COLO668 (cell line): ENCODE measurements around the gene PICALM.
"Not testable (repeated sequence)": the region's sequence is repeated elsewhere in the genome, so short reads cannot be mapped to it uniquely, and the experiment has no call there.

Experiments used
- DNase-seq: peaks from one replicate; lab custom pipeline; 2025; ENCODE audit not compliant: unreplicated experiment; lab: John Stamatoyannopoulos, UW

Gene PICALM

DNA sequence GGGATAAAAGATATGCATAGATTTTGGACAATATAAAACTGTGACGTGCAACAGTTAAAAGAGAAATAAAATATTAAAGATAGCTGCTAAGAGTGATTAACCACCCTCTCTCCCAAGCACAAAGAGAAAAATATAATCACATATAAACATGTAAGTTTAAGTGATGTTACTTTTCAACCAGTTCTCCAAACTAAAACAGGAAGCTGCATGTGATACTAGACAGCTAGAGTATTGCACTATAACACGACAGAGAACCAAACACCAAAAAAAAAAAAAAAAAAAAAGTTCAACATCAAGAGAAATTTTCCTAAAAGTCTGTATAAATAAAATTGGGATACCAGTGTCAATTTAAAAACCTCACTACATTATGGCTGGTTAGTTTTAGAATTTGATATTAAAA is 79.1 kb downstream of the PICALM start:
- no peak for DNase-seq

DNA sequence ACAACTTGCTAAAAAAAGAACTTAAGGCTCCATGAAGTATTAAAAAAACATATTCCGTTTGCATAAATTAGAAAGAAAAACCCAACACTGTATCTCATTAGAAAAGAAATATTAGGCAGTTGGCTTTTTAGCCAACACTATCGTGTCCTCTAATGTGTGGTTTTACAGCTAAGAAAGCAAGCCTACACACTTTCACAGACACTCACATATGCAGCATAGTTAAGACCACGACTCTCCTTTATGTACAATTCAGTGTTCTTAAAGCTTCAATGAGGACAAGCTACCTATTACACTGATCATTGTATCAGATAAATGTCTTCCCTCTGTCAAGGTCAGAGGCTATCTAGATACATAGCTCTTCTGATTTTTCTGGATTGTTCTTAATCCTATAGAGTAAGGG is 80.1 kb downstream of the PICALM start:
- no peak for DNase-seq

DNA sequence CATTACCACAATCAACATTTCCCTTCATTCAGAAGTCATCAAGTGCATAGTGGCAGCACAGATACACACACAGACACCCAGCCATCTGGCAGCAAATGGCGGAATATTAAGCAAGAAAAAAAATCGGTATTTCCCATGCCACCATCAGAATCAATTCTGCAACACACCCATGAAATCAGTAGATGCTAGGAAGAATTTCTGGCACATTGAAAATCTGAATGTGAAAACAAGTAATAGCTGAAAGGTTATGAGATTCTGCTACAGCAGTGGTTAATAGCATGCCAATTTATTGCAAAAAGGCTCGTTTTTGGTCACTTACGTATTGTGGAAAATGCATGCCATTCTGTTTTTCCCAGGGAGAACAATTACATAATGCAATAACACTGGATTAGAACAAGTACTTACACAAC is 91.1 kb downstream of the PICALM start:
- no peak for DNase-seq

DNA sequence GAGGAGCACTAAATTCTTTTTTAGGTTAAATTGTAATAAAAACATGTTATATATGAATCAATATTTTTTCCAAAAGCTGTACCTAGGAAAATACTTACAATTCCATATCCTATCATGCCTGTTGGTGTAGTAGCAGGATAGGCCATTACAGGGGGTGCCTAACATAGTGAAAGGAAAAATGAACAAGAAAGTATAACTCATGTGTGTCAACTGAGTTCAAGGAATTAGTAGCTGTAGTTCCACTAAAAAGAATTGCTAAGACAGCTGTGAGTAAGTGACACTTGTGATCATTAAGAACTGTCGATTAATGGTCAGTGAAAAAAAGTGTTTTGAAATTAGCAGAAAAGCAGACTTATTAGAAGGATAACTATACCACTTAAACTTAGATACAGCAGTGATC is 92.4 kb downstream of the PICALM start:
- DNase-seq, result no peak

DNA sequence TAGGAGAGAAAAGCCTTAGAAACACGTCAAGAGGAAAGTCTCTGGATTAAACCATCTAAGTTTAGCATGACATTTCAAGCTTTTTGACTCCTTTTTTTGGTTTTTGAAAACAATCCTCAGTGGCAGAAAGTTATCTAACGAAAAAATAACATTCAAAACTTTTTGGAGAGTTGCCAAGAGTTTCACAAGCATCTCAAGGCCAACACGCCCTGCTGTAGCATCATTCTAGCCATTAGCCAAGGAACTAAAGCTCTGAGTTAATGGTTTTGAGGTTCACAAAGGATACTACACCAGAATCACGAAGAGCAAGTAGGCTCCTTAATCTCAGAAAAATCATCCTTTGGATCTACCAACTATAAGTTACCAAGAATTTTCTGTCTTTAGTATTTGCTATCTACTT is 94.8 kb downstream of the PICALM start:
- DNase-seq, result no peak

DNA sequence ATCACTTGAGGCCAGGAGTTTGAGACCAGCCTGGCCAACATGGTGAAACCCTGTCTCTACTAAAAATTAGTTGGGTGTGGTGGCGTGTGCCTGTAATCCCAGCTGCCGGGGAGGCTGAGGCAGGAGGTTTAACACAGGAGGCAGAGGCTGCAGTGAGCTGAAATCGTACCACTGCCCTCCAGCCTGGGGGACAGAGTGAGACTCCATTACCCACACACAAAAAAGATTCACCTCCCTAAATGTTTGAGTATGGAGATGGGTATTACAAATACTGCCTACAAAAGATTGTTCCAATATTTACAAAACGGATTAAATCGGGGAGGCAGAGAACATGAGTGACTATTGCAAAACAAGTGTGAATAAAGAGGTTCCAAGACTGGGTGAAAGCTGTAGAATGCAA is 98.3 kb downstream of the PICALM start:
- DNase-seq, result no peak

DNA sequence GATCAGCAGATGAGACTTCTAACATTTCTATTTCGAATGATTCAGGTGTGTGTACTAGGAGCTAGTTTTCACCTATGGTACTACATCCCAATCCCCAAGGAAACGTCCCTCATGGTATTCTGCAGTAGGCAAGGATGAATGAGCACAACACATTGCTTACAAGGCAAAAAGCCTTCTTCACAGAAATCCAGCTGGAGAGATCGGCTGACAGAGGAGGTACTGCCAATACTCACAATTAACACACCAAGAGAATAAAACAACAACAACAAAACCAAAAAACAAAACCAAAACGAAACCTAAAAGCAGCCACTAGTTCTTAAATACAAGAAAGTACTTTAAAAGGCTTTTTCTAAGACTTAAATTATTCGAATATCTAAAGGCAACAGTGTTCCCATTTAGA is 101.4 kb downstream of the PICALM start:
- no peak for DNase-seq

DNA sequence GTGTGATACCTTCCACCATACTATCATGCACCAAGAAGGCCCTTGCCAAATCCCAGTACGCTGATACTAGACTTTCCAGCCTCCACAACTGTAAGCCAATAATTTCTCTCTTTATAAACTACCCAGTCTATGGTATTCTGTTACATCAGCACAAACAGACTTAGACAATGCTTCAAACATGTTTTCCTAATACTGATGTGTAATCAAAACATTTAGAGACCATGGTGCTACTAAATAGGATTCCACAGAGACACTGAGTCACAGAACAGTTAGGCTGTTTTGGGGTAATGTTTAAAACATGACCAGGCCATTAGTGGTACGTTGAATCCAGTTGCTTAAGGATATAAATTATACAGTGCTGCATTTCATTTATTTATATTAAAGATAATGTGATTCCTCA is 103.7 kb downstream of the PICALM start:
- no peak for DNase-seq

DNA sequence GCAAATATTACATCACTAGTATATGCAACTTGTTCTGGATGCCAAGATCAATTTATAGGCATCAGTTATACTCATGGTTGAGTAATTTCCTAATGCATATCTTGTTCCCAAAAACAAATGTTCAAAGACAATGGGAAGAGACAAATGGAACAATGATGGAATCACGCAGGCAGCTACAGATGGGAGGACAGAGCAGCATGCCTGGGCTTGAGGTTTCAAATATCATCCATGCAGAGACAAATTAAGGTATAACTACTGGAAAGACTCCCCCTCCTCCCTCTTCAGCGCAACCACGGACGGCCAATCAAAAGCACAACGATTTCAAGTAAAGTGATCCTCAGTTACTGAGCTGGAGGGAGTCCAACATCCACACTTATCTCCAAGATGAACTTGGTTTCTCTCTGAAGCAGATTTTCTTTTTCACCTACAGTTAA is 106.9 kb downstream of the PICALM start:
- no peak for DNase-seq

DNA sequence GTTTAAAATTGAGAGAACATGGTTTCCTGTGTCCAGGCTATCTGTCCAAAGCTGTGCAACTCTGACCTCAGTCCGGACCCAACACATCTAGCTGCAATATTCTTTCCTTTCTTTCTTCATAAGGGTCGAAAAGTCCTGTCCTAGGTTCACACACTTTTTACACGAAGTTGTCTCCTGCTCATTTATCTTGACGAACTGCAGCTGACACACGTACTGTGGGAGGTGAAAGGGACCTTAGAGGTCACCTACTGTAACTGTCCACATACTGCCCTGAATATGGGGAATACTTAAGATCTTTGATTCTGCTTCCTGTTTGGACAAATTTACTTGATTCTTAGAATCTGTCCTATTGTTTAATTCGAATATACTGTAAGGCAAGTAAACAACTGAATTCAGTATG is 107.8 kb downstream of the PICALM start:
- DNase-seq, result no peak

DNA sequence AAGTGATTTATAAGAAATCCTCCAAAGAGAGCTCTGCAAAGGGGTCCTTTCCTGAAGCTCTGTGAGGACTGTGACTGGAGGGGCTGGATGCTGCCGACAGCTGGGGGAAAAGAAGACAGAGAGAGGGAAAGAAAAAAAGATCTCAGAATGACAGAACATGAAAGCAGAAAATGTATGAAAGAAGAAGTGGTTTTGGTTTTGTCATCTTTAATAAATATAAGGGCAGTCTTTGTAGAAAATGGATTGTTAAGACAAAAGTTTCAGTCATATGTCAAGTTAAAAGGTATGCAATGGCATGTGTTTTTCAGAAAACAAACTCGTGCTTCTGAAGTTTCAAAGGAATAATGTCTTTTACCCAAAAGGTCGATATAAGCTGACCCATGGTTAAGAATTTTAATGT is 108.2 kb downstream of the PICALM start:
- DNase-seq, result no peak

DNA sequence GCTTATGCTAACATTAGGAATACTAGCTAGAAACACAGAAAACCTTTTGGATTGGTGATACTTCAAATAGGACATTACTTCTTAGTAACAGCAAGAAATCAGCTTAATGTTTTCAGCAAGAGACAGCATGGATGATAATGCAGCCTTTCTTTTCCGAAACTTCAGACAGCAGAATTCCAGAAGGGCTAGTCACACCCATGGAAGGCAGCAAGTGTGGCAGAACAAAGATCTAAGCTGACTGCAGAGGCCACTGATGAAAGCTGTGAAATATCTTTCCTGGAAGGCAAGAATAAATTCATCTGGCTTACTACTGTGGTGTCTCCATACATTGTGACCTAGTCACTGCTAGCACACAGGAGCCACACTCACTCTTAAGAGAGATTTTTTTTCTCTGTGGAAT is 113.4 kb downstream of the PICALM start:
- DNase-seq, result no peak

DNA sequence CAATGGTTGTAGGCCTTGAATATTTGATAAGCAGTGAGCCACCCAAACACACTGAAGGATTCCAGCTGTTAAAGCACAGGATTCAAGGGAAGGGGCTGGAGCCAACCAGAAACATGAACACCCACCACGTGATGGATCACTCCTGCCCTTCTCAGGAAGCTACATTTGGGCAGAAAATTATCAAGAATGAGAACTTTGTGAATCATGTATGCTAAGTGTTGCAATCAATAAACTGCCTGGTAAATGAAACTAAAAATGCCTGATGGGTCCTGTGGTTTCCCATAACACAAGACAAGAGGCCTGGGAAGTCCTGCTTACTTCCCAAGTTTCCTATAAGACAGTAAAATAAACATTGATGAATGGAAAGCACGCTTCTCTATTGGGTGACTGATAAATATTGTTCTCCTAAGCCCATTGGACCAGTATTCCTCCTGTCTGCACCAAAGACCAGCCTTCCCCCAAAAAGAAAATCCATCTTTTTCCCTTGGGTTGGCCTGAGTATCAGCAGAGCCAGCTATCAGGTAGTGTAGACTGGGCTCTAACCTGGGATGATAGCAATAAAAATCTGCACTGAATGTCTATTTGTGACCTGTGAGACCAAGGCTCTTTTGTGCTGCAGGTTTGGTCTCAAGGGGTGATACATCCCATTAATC is 115.3 kb downstream of the PICALM start:
- no peak for DNase-seq

DNA sequence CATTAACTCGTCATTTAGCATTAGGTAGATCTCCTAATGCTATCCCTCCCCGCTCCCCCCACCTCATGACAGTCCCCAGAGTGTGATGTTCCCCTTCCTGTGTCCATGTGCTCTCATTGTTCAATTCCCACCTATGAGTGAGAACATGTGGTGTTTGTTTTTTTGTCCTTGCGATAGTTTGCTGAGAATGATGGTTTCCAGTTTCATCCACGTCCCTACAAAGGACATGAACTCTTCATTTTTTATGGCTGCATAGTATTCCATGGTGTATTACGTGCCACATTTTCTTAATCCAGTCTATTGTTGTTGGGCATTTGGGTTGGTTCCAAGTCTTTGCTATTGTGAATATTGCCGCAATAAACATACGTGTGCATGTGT is 116.8 kb downstream of the PICALM start:
- not testable (repeated sequence) for DNase-seq

DNA sequence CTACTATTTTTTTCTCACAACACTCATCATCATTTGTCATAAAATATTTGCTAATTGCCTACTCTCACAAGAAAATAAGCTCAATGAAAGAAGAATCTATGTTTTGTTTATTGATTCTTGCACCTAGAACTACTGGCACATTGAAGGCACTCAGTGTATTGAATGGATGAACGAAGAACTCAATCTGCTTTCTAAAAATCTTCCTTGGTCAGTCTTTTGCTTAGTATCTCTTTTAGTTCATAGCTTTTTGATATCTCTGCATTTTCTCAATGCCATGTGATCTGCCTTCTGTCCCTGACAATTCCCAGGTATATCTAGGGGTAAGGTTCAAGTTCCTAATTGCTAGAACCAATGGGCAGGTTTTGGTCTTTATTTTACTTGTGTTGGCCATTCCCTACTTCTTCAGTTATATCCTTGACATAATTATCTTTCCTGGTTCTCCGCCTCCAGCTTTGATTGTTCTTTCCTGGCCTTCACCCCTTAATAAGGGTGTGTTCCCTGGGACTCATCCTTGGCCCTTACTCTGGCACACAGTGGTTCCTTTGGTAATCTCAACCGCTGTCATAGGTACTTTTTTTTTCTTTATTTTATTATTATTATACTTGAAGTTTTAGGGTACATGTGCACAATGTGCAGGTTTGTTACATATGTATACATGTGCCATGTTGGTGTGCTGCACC is 117.3 kb downstream of the PICALM start:
- no peak for DNase-seq

DNA sequence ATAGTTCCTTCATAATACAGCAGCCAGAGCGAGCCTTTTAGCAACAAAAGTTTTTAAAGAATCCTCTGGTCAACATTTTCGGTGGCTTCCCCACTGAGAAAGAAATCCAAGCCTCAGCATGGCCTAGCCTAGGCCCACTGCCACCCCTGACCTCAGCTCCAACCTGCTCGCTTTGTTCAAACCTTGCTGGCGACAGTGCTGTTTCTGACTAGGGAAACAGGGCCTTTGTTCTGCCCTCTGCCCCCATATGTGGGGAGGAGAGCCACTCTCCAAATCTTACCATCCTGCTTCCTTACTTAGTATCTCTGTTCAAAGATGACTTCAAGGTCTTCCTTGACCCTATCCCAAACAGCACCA is 117.9 kb downstream of the PICALM start:
- no peak for DNase-seq

DNA sequence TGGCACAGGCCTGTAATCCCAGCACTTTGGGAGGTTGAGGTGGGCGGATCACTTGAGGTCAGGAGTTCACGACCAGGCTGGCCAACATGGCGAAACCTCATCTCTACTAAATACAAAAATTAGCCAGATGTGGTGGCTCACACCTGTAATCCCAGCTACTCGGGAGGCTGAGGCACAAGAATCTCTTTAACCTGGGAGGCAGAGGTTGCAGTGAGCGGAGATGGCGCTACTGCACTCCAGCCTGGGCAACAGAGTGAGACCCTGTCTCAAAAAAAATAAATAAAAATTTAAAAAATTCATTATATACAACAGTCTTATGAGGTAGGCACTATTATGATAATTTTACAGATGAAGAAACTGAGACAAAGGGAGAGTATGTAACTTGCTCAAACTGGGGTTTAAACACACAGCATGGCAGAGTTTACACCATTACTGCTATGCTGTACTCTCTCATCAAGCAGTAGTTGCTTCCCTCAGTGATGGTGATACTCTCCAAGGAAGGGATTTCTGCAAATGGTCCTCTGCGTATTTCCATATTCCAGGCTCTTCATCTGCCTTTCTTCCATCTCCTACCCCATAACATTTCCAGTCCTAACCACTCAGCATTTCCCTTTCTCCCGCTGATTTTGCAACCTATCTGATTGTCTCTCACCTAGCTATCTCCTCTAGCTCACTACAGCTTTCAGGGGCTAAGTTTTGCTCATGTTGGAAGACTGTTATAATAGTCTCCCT is 118.4 kb downstream of the PICALM start:
- no peak for DNase-seq

DNA sequence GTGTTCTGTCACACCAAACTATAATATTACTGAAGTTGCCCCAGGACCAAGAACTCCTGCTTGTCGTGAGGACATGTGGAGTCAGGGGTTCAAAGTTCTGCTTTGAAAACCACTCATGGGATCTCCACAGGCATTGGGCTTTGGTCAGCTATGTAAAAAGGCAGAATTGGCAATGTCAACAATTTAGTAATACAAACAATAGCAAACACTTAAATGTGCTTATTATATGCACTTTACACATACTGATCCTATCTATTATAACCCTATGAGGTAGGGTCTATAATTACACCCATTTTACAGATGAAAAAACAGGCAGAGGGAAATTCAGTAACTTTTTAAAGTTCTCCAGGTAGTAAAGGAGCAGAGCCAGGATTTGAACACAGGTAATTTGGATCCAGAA is 119.1 kb downstream of the PICALM start:
- DNase-seq, result no peak

DNA sequence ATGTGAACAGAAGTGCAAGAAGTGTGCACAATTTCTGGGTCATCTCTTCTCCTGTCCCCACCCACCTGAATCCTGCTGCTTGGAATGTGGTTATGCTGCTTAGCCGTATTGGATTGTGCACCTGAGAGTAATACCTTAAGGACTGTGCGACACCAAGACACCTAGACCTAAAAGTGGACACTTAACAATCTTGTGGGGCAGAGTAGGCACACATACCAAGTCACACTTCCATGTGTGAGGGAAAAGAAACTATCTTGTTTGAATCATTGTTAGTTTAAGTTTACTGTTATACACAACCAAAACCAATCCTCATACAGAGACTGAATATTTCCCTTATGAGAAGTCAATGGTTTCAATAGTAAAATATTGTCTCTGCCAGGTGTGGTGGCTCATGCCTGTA is 120.0 kb downstream of the PICALM start:
- DNase-seq, result no peak

DNA sequence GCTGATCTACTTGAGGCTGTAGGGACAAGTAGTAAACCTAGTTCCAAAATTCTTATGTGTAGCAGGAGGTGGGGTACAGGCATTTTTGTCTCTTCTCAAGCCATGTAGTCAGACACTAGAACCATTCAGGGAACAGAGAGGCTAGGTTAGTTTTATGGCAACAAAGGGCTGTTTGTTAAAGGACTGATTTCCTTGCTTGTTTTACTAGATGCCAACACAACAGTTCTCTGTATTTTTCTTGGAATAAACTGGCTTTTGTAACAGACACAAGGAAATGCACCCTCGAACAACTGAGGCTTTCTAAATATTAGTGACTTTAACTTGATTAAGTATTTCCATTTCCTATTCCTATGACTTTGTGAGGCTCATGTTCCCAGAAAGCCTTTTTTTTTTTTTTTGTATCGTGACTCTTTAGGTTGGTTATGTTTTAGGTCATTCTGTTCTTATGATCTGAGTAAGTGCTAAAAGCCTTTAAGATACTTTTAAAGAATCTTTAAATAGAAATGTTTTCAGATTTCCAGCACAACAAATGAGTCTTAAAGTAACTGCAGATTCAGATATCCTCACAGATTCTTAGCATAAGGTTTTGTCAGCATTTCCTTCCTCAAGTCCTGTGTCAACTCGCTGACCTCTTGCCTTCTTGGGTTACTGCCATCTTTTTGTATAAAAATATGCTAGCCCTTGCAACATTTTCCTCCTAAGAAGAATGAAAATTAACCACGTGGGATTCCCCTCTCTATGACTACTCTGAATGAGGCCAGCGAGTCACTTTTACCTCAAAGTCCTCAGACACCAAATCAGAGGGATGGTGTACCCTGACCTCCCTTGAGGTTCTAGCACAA is 121.2 kb downstream of the PICALM start:
- DNase-seq, result no peak

DNA sequence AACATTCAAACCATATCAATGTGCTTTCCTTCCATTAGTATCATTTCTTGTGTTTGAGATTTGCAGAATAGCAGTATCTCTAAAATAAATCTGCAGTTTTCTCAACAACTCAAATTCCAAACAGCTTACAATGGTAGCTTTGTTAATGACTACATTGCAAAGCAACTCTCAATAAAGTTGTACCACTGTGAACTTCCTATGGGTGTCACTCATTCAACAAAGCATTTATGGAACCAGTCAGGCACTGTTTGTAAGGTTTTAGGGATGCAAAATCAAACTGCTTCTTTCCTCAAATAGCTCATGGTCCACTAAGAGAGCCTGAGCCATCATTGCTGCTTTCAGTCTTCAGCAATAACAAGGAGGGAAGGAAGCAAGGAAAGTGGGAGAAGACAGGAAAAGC is 122.7 kb downstream of the PICALM start:
- DNase-seq, result no peak

DNA sequence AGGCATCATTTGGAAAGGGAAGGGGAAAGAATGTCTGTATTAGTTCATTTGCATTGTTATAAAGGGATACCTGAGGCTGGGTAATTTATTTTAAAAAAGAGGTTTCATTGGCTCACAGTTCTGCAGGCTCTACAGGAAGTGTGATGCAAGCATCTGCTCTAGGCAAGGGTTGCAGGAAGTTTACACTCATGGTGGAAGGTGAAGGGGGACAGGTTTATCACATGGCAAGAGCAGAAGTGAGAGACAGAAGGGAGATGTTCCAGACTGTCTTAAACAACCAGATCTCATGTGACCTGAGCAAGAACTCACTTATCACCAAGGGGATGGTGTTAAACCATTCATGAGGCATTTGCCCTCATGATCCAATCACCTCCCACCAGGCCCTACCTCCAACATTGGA is 123.1 kb downstream of the PICALM start:
- no peak for DNase-seq
